Caco-2 (cell line): ENCODE results near the gene PPAT. TPM values are rescaled to one million over a fixed set of nuclear protein-coding genes. Genes with fewer than 3 reads are reported as not detected.
A peak's percentile ranks its signal among the peaks of the same experiment; 100 is the strongest.

ENCODE experiments used
- BruUV-seq: library from RNA; stranded (reverse); fragments of 400-500 nt; replicated peaks from 2 replicates; lab custom pipeline; 2021; lab: Mats Ljungman, UMichigan
- CTCF ChIA-PET: fragments of 300-600 bp; sonication (Branson Sonifier 250); formaldehyde crosslinking; loops from one replicate; lab custom pipeline; 2022; ENCODE audit warnings: antibody characterized with exemption; lab: Charles Lee
- POLR2A ChIA-PET: fragments of 300-600 bp; sonication (Branson Sonifier 250); formaldehyde crosslinking; loops from one replicate; lab custom pipeline; 2022; ENCODE audit warnings: antibody characterized with exemption; lab: Charles Lee
- DNase-seq, 2 experiments: peaks; one replicate each; pipeline versions ENCODE4 v3.0.0 to v3.0.0-alpha.2; 2020 to 2022
- H3K27me3 ChIP-seq: replicated peaks from 2 replicates; pipeline ENCODE4 v1.6.0; 2011; ENCODE audit warnings: low read length; ENCODE audit not compliant: control insufficient read depth, insufficient read depth
- H3K36me3 ChIP-seq: 2 replicates; pipeline ENCODE4 v1.5.1; 2011; ENCODE audit warnings: low read length; ENCODE audit not compliant: control insufficient read depth, insufficient read depth
- H3K4me1 ChIP-seq: fragments of 250-450 bp; sonication (Bioruptor Pico); 2 replicates; pipeline ENCODE4 v1.5.1; 2020; ENCODE audit warnings: mild to moderate bottlenecking
- H3K4me3 ChIP-seq: 2 replicates; pipeline ENCODE4 v1.5.1; 2011; ENCODE audit warnings: low read depth, mild to moderate bottlenecking, control low read depth, low read length
- H3K9me3 ChIP-seq: fragments of 250-450 bp; sonication (Bioruptor Pico); 2 replicates; pipeline ENCODE4 v1.5.1; 2020; ENCODE audit warnings: mild to moderate bottlenecking, moderate library complexity
- H3K27ac Mint-ChIP-seq: one replicate; pipeline ENCODE4 v1.8.0; 2022; ENCODE audit warnings: mixed read lengths; ENCODE audit not compliant: unreplicated experiment
- H3K27me3 Mint-ChIP-seq: one replicate; pipeline ENCODE4 v1.8.0; 2022; ENCODE audit warnings: mixed read lengths; ENCODE audit not compliant: insufficient read depth, unreplicated experiment
- H3K36me3 Mint-ChIP-seq: one replicate; pipeline ENCODE4 v1.8.0; 2022; ENCODE audit warnings: mild to moderate bottlenecking, mixed read lengths; ENCODE audit not compliant: insufficient read depth, unreplicated experiment
- H3K4me1 Mint-ChIP-seq: one replicate; pipeline ENCODE4 v1.8.0; 2022; ENCODE audit warnings: low read depth, mixed read lengths; ENCODE audit not compliant: unreplicated experiment
- H3K4me3 Mint-ChIP-seq: one replicate; pipeline ENCODE4 v1.8.0; 2022; ENCODE audit warnings: mild to moderate bottlenecking, moderate library complexity, mixed read lengths; ENCODE audit not compliant: unreplicated experiment
- H3K9me3 Mint-ChIP-seq: one replicate; pipeline ENCODE4 v1.8.0; 2022; ENCODE audit warnings: mixed read lengths; ENCODE audit not compliant: unreplicated experiment
- CTCF ChIP-seq, 2 experiments: fragments of 200-600 bp in 1 of 2; IDR thresholded peaks; 1 replicate in 1 of 2; 2 replicates in 1 of 2; pipeline versions ENCODE4 v1.5.1 to v1.8.0; 2011 to 2022; ENCODE audit warnings: antibody characterized with exemption in 1 of 2, control low read depth in 1 of 2, inconsistent platforms in 1 of 2, low read depth in 1 of 2, low read length in 1 of 2, mild to moderate bottlenecking in 1 of 2, moderate library complexity in 1 of 2; ENCODE audit not compliant: insufficient read depth in 1 of 2, severe bottlenecking in 1 of 2, unreplicated experiment in 1 of 2
- intact Hi-C: fragments of 100-400 bp; cut with micrococcal nuclease; formaldehyde crosslinking; loops from one replicate; pipeline ENCODE4 v1.10.0; 2022; ENCODE audit not compliant: unreplicated experiment
- total RNA-seq: library from RNA; stranded (reverse); gene quantifications from 2 replicates; pipeline ENCODE4 v1.2.3, GENCODE V29; 2022

The PPAT gene
- total RNA-seq, 1 experiment from 2014 or later: 60.7 TPM

DNA sequence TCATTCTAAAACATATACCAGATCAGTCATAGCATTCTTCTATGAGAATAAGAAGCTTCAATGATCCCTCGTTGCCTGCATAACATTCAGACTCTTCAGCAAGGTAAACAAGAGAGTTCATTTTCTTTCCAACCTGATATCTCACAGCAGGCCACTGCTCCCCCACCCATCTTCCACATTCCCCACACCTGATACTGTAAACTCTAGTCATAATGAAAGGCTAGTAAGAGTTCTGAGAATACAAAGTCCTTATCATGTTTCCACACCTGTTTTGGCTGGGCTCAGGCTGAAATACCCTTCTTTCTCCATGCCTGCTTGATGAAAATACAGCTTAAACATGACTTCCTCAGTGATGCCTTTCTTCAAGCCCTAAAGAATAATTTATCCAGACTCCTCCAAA is 45.9 kb downstream of the PPAT start:
- Histone ChIP-seq H3K9me3 (no peaks in the 10 kb centered on the region), H3K36me3 (no peaks in the 10 kb centered on the region), H3K27me3 (no peaks in the 10 kb centered on the region), H3K4me1 (no peaks in the 10 kb centered on the region; the same call in none of the 2 replicates), H3K4me3 (no peak overlapping the region)
- Mint-ChIP-seq H3K4me1 (peaks cover 30% of the 10 kb centered on the region), H3K27me3 (no peaks in the 10 kb centered on the region), H3K4me3 (no peak overlapping the region), H3K9me3 (no peaks in the 10 kb centered on the region), H3K27ac (peak overlapping the region; percentile 32), H3K36me3 (peaks cover 47% of the 10 kb centered on the region)
- no TSS peak for BruUV-seq
- intact Hi-C loops: no loop called here
- POLR2A ChIA-PET: no interaction called here
- CTCF ChIA-PET: no interaction called here
- TF ChIP-seq CTCF (IDR thresholded peaks at IDR 0.05; ENCODE audit: insufficient read depth in 1 of 2, low read depth in 1 of 2, low read length in 1 of 2, severe bottlenecking in 1 of 2, unreplicated experiment in 1 of 2): no peak
- DNase-seq: no peak

- ChIA-PET POLR2A (interaction anchor here (1.8 to 2.4 kb wide), 2 partner anchors 16 to 47 kb away, joined by 6 to 50 read pairs; partner anchors contain the start of genes PAICS and PPAT), CTCF (no interaction called here)
- BruUV-seq: no TSS peak
- intact Hi-C loops: no loop called here
- peaks cover 47% of the 10 kb centered on the region for H3K36me3 Mint-ChIP-seq
- no peaks in the 10 kb centered on the region for H3K27me3 Mint-ChIP-seq
- Histone ChIP-seq H3K4me3 (peak overlapping the region; percentile 73), H3K4me1 (no peaks in the 10 kb centered on the region; the same call in none of the 2 replicates), H3K9me3 (no peaks in the 10 kb centered on the region), H3K36me3 (no peaks in the 10 kb centered on the region), H3K27me3 (no peaks in the 10 kb centered on the region)
- no peak for TF ChIP-seq CTCF (IDR thresholded peaks at IDR 0.05; ENCODE audit: insufficient read depth in 1 of 2, low read depth in 1 of 2, low read length in 1 of 2, severe bottlenecking in 1 of 2, unreplicated experiment in 1 of 2)
- H3K9me3 Mint-ChIP-seq: no peaks in the 10 kb centered on the region
- H3K27ac Mint-ChIP-seq: peak overlapping the region; percentile 99
- H3K4me1 Mint-ChIP-seq: peaks cover 30% of the 10 kb centered on the region
- peak overlapping the region; percentile 94 for H3K4me3 Mint-ChIP-seq
- DNase-seq: no peak
Measured at GRCh38 chr4:56388306-56388705, 47.1 kb downstream of the PPAT start.

DNA sequence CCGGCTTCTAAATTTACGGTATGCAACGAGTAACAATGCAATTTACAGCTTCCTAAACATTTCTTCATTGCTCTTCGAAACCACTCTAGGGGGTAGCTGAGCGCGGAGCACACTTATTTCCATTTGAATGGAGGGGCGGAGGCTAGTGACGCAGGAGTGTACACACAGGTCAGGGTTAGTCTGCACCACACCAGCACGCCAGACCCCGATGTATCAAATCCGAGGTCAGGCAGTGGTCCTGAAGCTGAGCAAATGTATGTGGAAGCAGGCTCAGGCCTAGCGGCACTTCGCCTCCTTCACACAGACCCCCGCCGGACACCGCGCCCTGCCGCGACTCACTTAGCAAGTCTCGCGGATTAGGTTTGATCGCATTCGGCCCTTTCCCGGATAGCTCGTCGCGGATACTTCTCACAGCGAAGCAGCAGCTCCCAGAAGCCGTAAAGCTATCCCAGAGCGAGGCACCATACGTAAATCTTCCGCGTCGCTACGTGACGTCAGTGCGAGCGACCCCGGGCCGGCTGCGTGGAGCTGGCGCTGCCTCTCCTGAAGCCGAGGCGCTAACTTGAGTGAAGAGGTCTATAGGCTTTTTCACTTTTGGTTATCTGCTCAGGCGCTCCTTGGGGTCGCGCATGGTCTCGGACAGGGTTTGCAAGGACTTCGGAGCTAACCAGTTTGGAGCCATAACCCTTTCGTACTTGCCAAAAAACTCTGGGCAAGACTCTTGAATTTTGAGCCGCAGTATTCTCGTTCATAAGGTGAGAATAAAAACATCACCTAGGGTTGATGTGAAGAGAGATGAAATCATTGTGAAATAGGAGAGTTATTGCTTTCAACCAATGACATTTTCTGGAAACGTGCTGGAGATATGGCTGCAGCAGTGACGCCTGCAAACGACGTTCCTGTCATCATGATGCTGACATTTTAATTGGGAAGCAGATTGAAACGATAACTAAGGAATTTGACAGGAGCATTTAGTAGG is 48.1 kb downstream of the PPAT start, which contains the start of gene AASDH:
TSS of gene AASDH (minus strand) at position 469 of the 979 bp plus-strand sequence. CDS start 3,192 bp downstream, outside the sequence.
- Histone ChIP-seq H3K4me3 (peak within 1 kb of the TSS; percentile 73), H3K27me3 (no peaks in the 10 kb centered on the region), H3K4me1 (no peaks in the 10 kb centered on the region; the same call in none of the 2 replicates), H3K36me3 (no peaks in the 10 kb centered on the region), H3K9me3 (no peaks in the 10 kb centered on the region)
- H3K27me3 Mint-ChIP-seq: no peaks in the 10 kb centered on the region
- DNase-seq: peak; percentile 94 to 95
- TSS peak; percentile 86 for BruUV-seq
- intact Hi-C loops: loop anchor here (1.0 to 2.0 kb wide), 2 partner anchors 49 to 439 kb away; partner anchors contain the start of genes CEP135 and PAICS
- H3K4me3 Mint-ChIP-seq: peak within 1 kb of the TSS; percentile 94
- TF ChIP-seq CTCF (IDR thresholded peaks at IDR 0.05; ENCODE audit: insufficient read depth in 1 of 2, low read depth in 1 of 2, low read length in 1 of 2, severe bottlenecking in 1 of 2, unreplicated experiment in 1 of 2): no peak
- ChIA-PET CTCF (interaction anchor here (0.8 to 1.2 kb wide), 3 partner anchors 10 to 438 kb away, joined by 3 to 11 read pairs (median 3); partner anchors contain the start of genes CEP135, PAICS and PPAT), POLR2A (interaction anchor here (0.6 to 2.4 kb wide), 14 partner anchors 13 to 590 kb away, joined by 3 to 50 read pairs (median 4); partner anchors contain the start of genes CEP135, NOA1, PAICS and PPAT)
- peak within 1 kb of the TSS; percentile 99 for H3K27ac Mint-ChIP-seq
- no peaks in the 10 kb centered on the region for H3K9me3 Mint-ChIP-seq
- H3K36me3 Mint-ChIP-seq: peaks cover 47% of the 10 kb centered on the region
- H3K4me1 Mint-ChIP-seq: peaks cover 30% of the 10 kb centered on the region
